HG03521 (cell line): Measurements from ENCODE around the gene ZNF280C.

Experiments
- ATAC-seq: cut with Tn5 transposase; IDR thresholded peaks from one replicate; pipeline ENCODE4 v1.9.1; 2021; ENCODE audit warnings: mild to moderate bottlenecking, moderate library complexity; ENCODE audit not compliant: unreplicated experiment

ZNF280C gene

GRCh38 chrX:130179170-130179569, 89.5 kb downstream of the ZNF280C start:
- no peak for ATAC-seq

GRCh38 chrX:130176942-130177341, 91.8 kb downstream of the ZNF280C start:
- no peak for ATAC-seq

- ATAC-seq: peak; percentile 58
Measured at GRCh38 chrX:130176354-130176776, 92.3 kb downstream of the ZNF280C start.

GRCh38 chrX:130174937-130175336, 93.8 kb downstream of the ZNF280C start:
- ATAC-seq: no peak

DNA sequence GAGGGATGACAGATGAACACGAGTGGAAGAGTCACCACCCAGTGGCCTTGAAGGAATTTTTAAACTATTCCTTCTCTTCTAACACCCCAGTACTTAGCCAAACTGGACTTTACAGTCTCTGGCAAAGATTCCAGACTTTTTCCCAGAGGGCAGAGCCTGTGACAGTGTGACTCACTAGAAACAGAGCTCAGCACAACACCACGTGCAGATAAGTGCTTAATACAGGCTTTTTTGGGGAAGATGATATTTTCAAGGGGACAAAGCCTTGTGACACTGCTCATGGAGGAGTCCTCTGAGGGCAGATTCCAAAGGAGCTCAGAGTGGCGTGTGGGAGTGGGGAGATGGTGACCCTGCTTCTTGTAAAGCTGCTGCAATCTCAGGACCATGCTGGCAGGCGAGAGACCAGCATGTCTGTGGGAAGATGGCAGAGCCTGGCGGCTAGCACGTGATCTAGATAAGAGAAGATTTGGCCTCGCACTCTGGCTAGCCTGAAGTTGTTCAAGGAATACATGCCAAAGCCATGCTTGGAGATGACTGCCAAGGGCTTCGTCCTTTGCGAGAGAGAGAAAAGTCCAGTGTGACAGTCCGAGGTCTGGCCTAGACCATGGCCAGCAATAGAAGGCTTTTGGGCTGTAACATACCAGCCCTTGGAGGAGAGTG, 94.5 kb downstream of the ZNF280C start:
- no peak for ATAC-seq

DNA sequence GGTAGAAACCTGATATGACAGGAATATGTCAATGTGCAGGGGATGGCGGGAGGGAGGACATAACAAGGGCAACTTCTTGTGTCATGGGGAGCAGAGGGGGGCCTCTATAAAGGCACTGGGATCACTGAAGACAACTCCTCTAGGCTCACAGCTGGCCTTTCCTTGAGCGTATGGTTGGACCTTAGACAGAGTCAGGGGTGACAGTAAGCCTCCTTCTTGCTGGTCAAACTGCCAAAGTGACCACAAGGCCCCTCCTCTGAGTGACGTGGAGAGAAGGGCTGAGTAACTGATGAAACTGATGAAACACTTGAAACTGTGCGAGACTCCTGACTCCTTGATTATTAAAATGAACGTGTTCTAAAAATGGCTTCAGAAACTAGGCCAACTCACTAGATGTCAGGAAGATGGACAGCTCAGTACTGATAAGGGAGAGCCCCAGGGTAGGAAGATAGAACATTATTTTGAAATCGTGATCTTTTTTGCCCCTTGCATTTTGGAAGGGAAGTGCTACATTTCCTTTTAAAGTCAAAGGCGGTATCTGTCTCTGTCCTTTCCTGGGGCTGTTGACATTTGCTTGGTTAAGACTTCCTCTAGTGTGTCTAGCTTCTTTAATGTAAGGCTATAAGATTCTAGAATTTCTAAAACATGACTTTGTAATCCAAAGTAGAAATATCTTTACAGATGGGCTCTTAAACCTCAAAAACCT, 95.4 kb downstream of the ZNF280C start:
- ATAC-seq: peak; percentile 27

GRCh38 chrX:130172127-130172845, 96.4 kb downstream of the ZNF280C start:
- ATAC-seq: no peak

DNA sequence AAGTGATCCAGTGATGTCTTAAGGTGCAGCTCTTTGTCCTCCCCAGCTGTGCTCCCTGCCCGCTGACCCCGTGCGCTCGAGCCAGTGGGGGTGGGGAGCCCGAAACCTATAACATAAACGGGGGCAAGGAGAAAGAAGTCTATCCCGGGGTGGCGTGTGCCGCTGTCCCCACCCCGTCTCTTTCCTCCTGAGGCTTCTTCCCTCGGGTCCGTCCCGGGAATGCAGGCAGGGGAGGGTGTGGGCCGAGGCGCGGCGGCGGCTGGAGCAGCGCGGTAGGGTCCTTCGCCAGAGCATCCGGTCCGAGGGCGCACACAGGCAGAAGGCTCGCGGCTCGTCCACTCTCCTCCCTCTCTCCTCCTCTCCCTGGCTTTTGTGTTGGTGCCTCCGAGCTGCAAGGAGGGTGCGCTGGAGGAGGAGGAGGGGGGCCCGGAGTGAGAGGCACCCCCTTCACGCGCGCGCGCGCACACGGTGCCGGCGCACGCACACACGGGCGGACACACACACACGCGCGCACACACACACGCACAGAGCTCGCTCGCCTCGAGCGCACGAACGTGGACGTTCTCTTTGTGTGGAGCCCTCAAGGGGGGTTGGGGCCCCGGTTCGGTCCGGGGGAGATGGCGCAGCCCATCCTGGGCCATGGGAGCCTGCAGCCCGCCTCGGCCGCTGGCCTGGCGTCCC, 97.1 kb downstream of the ZNF280C start, which contains the start of gene RAB33A:
Gene RAB33A, plus strand, starts transcription at position 517 of the 681 bp plus-strand sequence. Its CDS starts 101 bp downstream, at position 618.
- no peak for ATAC-seq

GRCh38 chrX:130170752-130171445, 97.8 kb downstream of the ZNF280C start:
- peak; percentile 67 for ATAC-seq

DNA sequence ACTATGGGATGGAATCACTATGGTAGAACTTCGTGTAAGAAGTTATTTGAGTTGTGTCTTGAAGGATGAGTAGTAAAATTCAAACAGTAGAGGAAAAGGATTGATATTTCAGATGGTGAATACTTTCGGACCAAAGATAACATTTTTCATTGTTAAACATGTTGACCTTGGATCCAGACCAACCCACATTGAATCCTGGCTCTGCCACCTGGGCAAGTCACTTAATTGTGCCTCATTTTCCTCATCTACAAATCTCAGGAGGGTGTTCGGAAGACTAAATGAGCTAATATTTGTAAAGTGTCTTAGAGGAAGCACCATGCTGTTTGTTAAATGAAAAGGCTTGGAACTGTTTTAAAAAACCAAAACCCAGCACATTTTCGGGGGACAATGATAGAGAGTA, 101.7 kb downstream of the ZNF280C start:
- no peak for ATAC-seq

DNA sequence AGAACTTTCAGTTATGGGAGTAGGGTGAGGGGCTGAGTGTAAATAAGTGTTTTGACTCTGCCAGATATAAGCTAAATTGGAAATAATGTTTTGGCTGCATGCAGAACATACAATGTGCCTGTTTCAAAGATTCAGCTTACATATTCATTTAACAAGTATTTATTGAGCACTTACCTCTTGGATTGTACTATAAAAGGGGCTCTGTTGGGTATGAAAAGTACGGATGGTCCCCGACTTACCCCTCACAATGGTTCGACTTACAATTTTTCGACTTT, 102.3 kb downstream of the ZNF280C start:
- ATAC-seq: no peak

- ATAC-seq: peak; percentile 91
Measured at GRCh38 chrX:130165703-130166502, 102.8 kb downstream of the ZNF280C start, which contains the start of gene AIFM1. Gene AIFM1 (minus strand): TSS chrX:130165841. CDS start chrX:130165656, 185 bp downstream.

DNA sequence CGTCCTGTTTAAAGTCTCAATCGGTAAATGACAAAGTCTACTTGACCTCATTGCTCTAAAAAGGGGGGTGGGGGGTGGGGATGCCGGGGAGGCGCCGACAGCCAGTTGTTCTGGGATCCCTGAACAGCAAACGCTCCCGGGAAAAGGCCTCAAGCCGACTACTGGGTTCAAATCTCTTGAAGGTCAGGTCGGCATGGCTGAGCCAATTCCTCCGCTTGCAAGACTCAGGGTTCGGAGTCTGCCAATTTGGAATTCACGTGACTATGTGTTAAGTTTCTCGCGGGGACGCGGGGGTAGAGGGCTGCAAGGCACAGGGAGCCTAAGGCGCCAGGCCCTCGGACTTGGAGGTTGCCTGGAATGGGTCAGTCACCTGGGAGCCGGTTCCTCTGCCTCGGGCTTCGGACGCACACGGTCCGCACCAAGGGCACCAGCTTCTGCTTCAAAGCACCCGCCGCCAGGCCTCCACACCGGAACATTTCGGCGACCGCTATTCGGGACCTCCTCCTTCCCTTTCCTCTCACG, 103.5 kb downstream of the ZNF280C start:
- no peak for ATAC-seq

DNA sequence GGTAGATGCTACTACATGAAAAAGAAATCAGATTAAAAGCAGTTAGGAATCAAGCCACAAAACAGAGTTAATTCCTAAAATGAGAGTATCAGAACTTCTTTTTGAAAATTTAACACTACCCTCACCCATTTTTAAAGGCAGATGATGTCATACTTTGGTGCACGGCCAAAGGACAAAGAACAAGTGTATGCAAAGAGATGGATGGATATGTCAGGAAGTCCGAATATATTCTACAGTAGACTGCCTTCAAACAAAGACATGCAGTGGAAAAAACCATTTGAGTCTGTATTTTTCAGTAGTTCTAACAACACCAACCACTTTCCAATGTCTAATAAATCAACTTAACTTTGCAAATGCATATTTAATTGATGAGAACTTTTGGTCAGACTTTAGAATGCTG, 105.3 kb downstream of the ZNF280C start:
- ATAC-seq: no peak

GRCh38 chrX:130162094-130162735, 106.5 kb downstream of the ZNF280C start:
- ATAC-seq: no peak

- ATAC-seq: no peak
Measured at GRCh38 chrX:130159776-130160175, 108.9 kb downstream of the ZNF280C start.

GRCh38 chrX:130158311-130158710, 110.4 kb downstream of the ZNF280C start:
- ATAC-seq: no peak

GRCh38 chrX:130155564-130155963, 113.1 kb downstream of the ZNF280C start:
- no peak for ATAC-seq
